ENCODE measurements around the gene NMUR2. TPM values are rescaled to one million over a fixed set of nuclear protein-coding genes. Genes with fewer than 3 reads are reported as not detected.

The NMUR2 gene
- total and polyA plus RNA-seq, 4 donors, result 0.01 to 0.49 (median 0.28) TPM; not detected in 1

DNA sequence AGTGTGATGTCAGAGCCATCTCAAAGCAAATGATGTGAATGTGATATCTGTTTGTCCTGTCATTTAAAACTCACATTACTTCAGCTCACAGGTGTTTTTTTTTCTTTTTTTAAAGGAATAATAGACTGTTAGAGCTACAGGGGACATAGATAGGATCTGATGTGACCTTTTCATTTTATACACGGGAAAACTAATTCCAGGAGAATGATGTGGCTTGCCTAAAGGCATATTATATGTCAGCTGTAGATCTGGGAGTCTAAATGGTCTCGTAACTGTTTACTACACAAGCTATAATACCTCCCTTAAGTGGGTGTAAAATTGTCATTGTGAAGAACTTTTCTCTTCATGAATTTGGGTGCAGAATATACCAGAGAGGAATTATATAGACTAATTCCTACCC, 2.0 kb downstream of the NMUR2 start:
- ATAC-seq (ENCODE audit: insufficient read depth, low FRiP score), result no peak
- Histone ChIP-seq H3K36me3 (ENCODE audit: control insufficient read depth in 4 of 4, insufficient read depth in 4 of 4, low read length in 4 of 4) (no peaks in the 10 kb centered on the region), H3K27ac (ENCODE audit: low read depth in 1 of 2, low read length in 1 of 2) (no peak overlapping the region), H3K27me3 (ENCODE audit: control insufficient read depth in 3 of 3, insufficient read depth in 3 of 3, low read length in 2 of 3) (no peaks in the 10 kb centered on the region), H3K9ac (ENCODE audit: insufficient read depth in 1 of 2, low read length in 2 of 2) (no peak overlapping the region), H3K4me1 (ENCODE audit: control insufficient read depth in 5 of 5, insufficient read depth in 5 of 5, low read length in 5 of 5) (peaks cover 0 to 15% (median 3%) of the 10 kb centered on the region in 5 donors), H3K9me3 (ENCODE audit: control insufficient read depth in 4 of 4, insufficient read depth in 3 of 4, low read length in 3 of 4) (no peaks in the 10 kb centered on the region), H3K4me3 (no peak overlapping the region)
- no peak for TF ChIP-seq CTCF (IDR thresholded peaks at IDR 0.05; ENCODE audit: control extremely low read depth, extremely low read depth)
- WGBS, 2 donors, result 71 to 73% methylated on average over 2 of the region's 2 CpGs
- DNase-seq, result no peak

DNA sequence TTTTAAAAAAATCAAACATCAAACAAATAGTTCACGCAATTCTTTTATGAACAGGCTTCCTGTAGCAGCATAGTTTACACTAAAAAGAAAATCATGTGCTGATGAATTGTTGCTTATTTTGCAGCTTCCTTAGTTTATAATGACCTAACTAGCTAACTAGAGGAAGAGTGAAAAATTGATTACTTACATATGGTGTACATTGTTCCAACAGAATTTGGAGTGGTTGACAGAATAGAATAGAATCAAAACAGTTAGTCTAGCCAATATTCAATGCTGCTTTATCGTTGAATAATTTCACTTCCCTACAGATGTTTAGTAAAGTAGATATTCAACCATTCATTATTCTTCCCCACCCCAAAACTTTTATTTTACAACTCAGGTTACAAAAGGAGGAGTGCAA, 4.2 kb downstream of the NMUR2 start:
- DNase-seq, result peak in 2 of 3 donors; percentile 34 to 46
- no peak for ATAC-seq (ENCODE audit: insufficient read depth, low FRiP score)
- Histone ChIP-seq H3K4me3 (no peak overlapping the region), H3K9ac (ENCODE audit: insufficient read depth in 1 of 2, low read length in 2 of 2) (no peak overlapping the region), H3K36me3 (ENCODE audit: control insufficient read depth in 4 of 4, insufficient read depth in 4 of 4, low read length in 4 of 4) (no peaks in the 10 kb centered on the region), H3K4me1 (ENCODE audit: control insufficient read depth in 5 of 5, insufficient read depth in 5 of 5, low read length in 5 of 5) (peaks cover 0 to 15% (median 3%) of the 10 kb centered on the region in 5 donors), H3K27ac (ENCODE audit: low read depth in 1 of 2, low read length in 1 of 2) (no peak overlapping the region), H3K27me3 (ENCODE audit: control insufficient read depth in 3 of 3, insufficient read depth in 3 of 3, low read length in 2 of 3) (peaks cover 0 to 2% (median 0%) of the 10 kb centered on the region in 3 donors), H3K9me3 (ENCODE audit: control insufficient read depth in 4 of 4, insufficient read depth in 3 of 4, low read length in 3 of 4) (no peaks in the 10 kb centered on the region)
- no peak for TF ChIP-seq CTCF (IDR thresholded peaks at IDR 0.05; ENCODE audit: control extremely low read depth, extremely low read depth)
- 58 to 72% methylated on average over 2 of the region's 2 CpGs for WGBS, 2 donors

- peaks cover 0 to 10% (median 0%) of the 10 kb centered on the region in 5 donors for H3K4me1 ChIP-seq (ENCODE audit: control insufficient read depth in 5 of 5, insufficient read depth in 5 of 5, low read length in 5 of 5)
- H3K9me3 ChIP-seq (ENCODE audit: control insufficient read depth in 4 of 4, insufficient read depth in 3 of 4, low read length in 3 of 4), result peaks cover 0 to 2% (median 0%) of the 10 kb centered on the region in 4 donors
- ATAC-seq (ENCODE audit: insufficient read depth, low FRiP score) (no peak), DNase-seq (no peak)
- no peak overlapping the region for H3K4me3 ChIP-seq
- peaks cover 0 to 2% (median 0%) of the 10 kb centered on the region in 3 donors for H3K27me3 ChIP-seq (ENCODE audit: control insufficient read depth in 3 of 3, insufficient read depth in 3 of 3, low read length in 2 of 3)
- no peaks in the 10 kb centered on the region for H3K36me3 ChIP-seq (ENCODE audit: control insufficient read depth in 4 of 4, insufficient read depth in 4 of 4, low read length in 4 of 4)
- TF ChIP-seq CTCF (IDR thresholded peaks at IDR 0.05; ENCODE audit: control extremely low read depth, extremely low read depth), result no peak
- no peak overlapping the region for H3K27ac ChIP-seq (ENCODE audit: low read depth in 1 of 2, low read length in 1 of 2)
- H3K9ac ChIP-seq (ENCODE audit: insufficient read depth in 1 of 2, low read length in 2 of 2), result no peak overlapping the region
- WGBS, 2 donors, result 86 to 93% methylated on average over 1 of the region's 1 CpG
These were observed 7.5 kb downstream of the NMUR2 start for GRCh38 chr5:152397581-152397980.

- Histone ChIP-seq H3K27me3 (ENCODE audit: control insufficient read depth in 3 of 3, insufficient read depth in 3 of 3, low read length in 2 of 3) (peaks cover 0 to 2% (median 0%) of the 10 kb centered on the region in 3 donors), H3K4me1 (ENCODE audit: control insufficient read depth in 5 of 5, insufficient read depth in 5 of 5, low read length in 5 of 5) (no peaks in the 10 kb centered on the region), H3K36me3 (ENCODE audit: control insufficient read depth in 4 of 4, insufficient read depth in 4 of 4, low read length in 4 of 4) (no peaks in the 10 kb centered on the region), H3K9ac (ENCODE audit: insufficient read depth in 1 of 2, low read length in 2 of 2) (no peak overlapping the region), H3K4me3 (no peak overlapping the region), H3K9me3 (ENCODE audit: control insufficient read depth in 4 of 4, insufficient read depth in 3 of 4, low read length in 3 of 4) (peaks cover 0 to 7% (median 2%) of the 10 kb centered on the region in 4 donors), H3K27ac (ENCODE audit: low read depth in 1 of 2, low read length in 1 of 2) (no peak overlapping the region)
- TF ChIP-seq CTCF (IDR thresholded peaks at IDR 0.05; ENCODE audit: control extremely low read depth, extremely low read depth), result no peak
- no peak for ATAC-seq (ENCODE audit: insufficient read depth, low FRiP score)
- DNase-seq, result no peak
These were observed 11.6 kb downstream of the NMUR2 start for GRCh38 chr5:152393441-152393840.

Measured in lung (tissue), 12 donors.